Measurements from ENCODE around the gene RBM4. TPM values are rescaled to one million over a fixed set of nuclear protein-coding genes. Genes with fewer than 3 reads are reported as not detected.
A peak's percentile ranks its signal among the peaks of the same experiment; 100 is the strongest.
"Not testable (repeated sequence)": the region's sequence is repeated elsewhere in the genome, so short reads cannot be mapped to it uniquely, and the experiment has no call there.

The RBM4 gene
- total and polyA plus RNA-seq, 7 experiments from 2014 or later, result 139 to 284 (median 211) TPM

- no peak overlapping the region for H3K27ac Mint-ChIP-seq
- Histone ChIP-seq H3K36me3 (ENCODE audit: control insufficient read depth in 2 of 3, insufficient read depth in 3 of 3, low read length in 3 of 3) (peaks cover 0 to 67% (median 0%) of the 10 kb centered on the region in 3 experiments), H3K27ac (ENCODE audit: low read depth, low read length) (no peak overlapping the region), H3K27me3 (ENCODE audit: control insufficient read depth in 2 of 2, insufficient read depth in 2 of 2, low read length in 2 of 2) (no peaks in the 10 kb centered on the region), H3K9me3 (ENCODE audit: control insufficient read depth in 2 of 3, low read length in 3 of 3) (no peaks in the 10 kb centered on the region), H3K4me3 (ENCODE audit: low read length) (no peak overlapping the region), H3K4me1 (ENCODE audit: control insufficient read depth in 2 of 2, insufficient read depth in 2 of 2, low read length in 2 of 2) (no peaks in the 10 kb centered on the region)
- no peaks in the 10 kb centered on the region for H3K9me3 Mint-ChIP-seq
- ATAC-seq (no peak), DNase-seq (no peak)
- intact Hi-C loops (cut with micrococcal nuclease), result no loop called here
- POLR2A ChIA-PET, result interaction anchor here (1.3 kb wide), 1 partner anchor 14 kb away, joined by 3 read pairs; no protein-coding TSS in a partner anchor
- H3K4me3 Mint-ChIP-seq, result no peak overlapping the region
- no peaks in the 10 kb centered on the region for H3K27me3 Mint-ChIP-seq
- peaks cover 4 to 38% (median 4%) of the 10 kb centered on the region in 5 donors for H3K36me3 Mint-ChIP-seq
- peaks cover 0 to 5% (median 0%) of the 10 kb centered on the region in 7 donors for H3K4me1 Mint-ChIP-seq
- CTCF ChIA-PET, result interaction anchor here (0.7 kb wide), 1 partner anchor 265 kb away, joined by 3 read pairs; no protein-coding TSS in a partner anchor
Observed at GRCh38 chr11:66603072-66603471, 35.4 kb upstream of the RBM4 start.

GRCh38 chr11:66604155-66604554 is 34.3 kb upstream of the RBM4 start:
- peaks cover 0 to 5% (median 0%) of the 10 kb centered on the region in 7 donors for H3K4me1 Mint-ChIP-seq
- no peaks in the 10 kb centered on the region for H3K9me3 ChIP-seq (ENCODE audit: control insufficient read depth in 2 of 3, low read length in 3 of 3)
- H3K27me3 Mint-ChIP-seq, result no peaks in the 10 kb centered on the region
- intact Hi-C loops (cut with micrococcal nuclease), result no loop called here
- no peaks in the 10 kb centered on the region for H3K9me3 Mint-ChIP-seq
- ChIA-PET POLR2A (no interaction called here), CTCF (no interaction called here)
- H3K4me1 ChIP-seq (ENCODE audit: control insufficient read depth in 2 of 2, insufficient read depth in 2 of 2, low read length in 2 of 2), result no peaks in the 10 kb centered on the region
- H3K4me3 Mint-ChIP-seq, result no peak overlapping the region
- ATAC-seq, result no peak
- H3K36me3 Mint-ChIP-seq, result peaks cover 4 to 32% (median 4%) of the 10 kb centered on the region in 5 donors
- no peak overlapping the region for H3K27ac Mint-ChIP-seq
- H3K36me3 ChIP-seq (ENCODE audit: control insufficient read depth in 2 of 3, insufficient read depth in 3 of 3, low read length in 3 of 3), result peaks cover 0 to 64% (median 0%) of the 10 kb centered on the region in 3 experiments
- H3K4me3 ChIP-seq (ENCODE audit: low read length), result no peak overlapping the region
- no peak overlapping the region for H3K27ac ChIP-seq (ENCODE audit: low read depth, low read length)
- H3K27me3 ChIP-seq (ENCODE audit: control insufficient read depth in 2 of 2, insufficient read depth in 2 of 2, low read length in 2 of 2), result no peaks in the 10 kb centered on the region
- no peak for DNase-seq

- POLR2A ChIA-PET, result interaction anchor here (0.8 to 1.7 kb wide), 3 partner anchors 10 to 19 kb away, joined by 3 to 6 read pairs (median 3); partner anchors contain the start of gene RBM14
- H3K27ac Mint-ChIP-seq; H3K9me3 Mint-ChIP-seq; intact Hi-C loops (cut with micrococcal nuclease); H3K27me3 ChIP-seq (ENCODE audit: control insufficient read depth in 2 of 2, insufficient read depth in 2 of 2, low read length in 2 of 2); H3K4me3 ChIP-seq (ENCODE audit: low read length); H3K27ac ChIP-seq (ENCODE audit: low read depth, low read length); H3K27me3 Mint-ChIP-seq; H3K9me3 ChIP-seq (ENCODE audit: control insufficient read depth in 2 of 3, low read length in 3 of 3); DNase-seq; H3K4me3 Mint-ChIP-seq; ATAC-seq; H3K4me1 ChIP-seq (ENCODE audit: control insufficient read depth in 2 of 2, insufficient read depth in 2 of 2, low read length in 2 of 2): not testable (repeated sequence)
- CTCF ChIA-PET, result interaction anchor here (1.0 kb wide), 1 partner anchor 15 kb away, joined by 3 read pairs; no protein-coding TSS in a partner anchor
- Mint-ChIP-seq H3K36me3 (peaks cover 0 to 31% (median 4%) of the 10 kb centered on the region in 5 donors), H3K4me1 (peaks cover 0 to 16% (median 11%) of the 10 kb centered on the region in 7 donors)
- peaks cover 0 to 45% (median 0%) of the 10 kb centered on the region in 3 experiments for H3K36me3 ChIP-seq (ENCODE audit: control insufficient read depth in 2 of 3, insufficient read depth in 3 of 3, low read length in 3 of 3)
Observed at GRCh38 chr11:66606608-66607007, 31.9 kb upstream of the RBM4 start.

GRCh38 chr11:66607126-66607834 is 31.2 kb upstream of the RBM4 start:
- H3K27me3 Mint-ChIP-seq, result no peaks in the 10 kb centered on the region
- Histone ChIP-seq H3K27ac (ENCODE audit: low read depth, low read length) (no peak overlapping the region), H3K36me3 (ENCODE audit: control insufficient read depth in 2 of 3, insufficient read depth in 3 of 3, low read length in 3 of 3) (peaks cover 0 to 40% (median 0%) of the 10 kb centered on the region in 3 experiments), H3K27me3 (ENCODE audit: control insufficient read depth in 2 of 2, insufficient read depth in 2 of 2, low read length in 2 of 2) (no peaks in the 10 kb centered on the region), H3K9me3 (ENCODE audit: control insufficient read depth in 2 of 3, low read length in 3 of 3) (no peaks in the 10 kb centered on the region), H3K4me3 (ENCODE audit: low read length) (no peak overlapping the region), H3K4me1 (ENCODE audit: control insufficient read depth in 2 of 2, insufficient read depth in 2 of 2, low read length in 2 of 2) (peaks cover 0 to 3% of the 10 kb centered on the region in 2 donors)
- no peaks in the 10 kb centered on the region for H3K9me3 Mint-ChIP-seq
- intact Hi-C loops (cut with micrococcal nuclease), result no loop called here
- ChIA-PET CTCF (interaction anchor here (1.0 kb wide), 1 partner anchor 15 kb away, joined by 3 read pairs; no protein-coding TSS in a partner anchor), POLR2A (interaction anchor here (0.6 to 1.7 kb wide), 4 partner anchors 9 to 791 kb away, joined by 3 to 8 read pairs (median 4); partner anchors contain the start of gene RBM14)
- H3K4me1 Mint-ChIP-seq, result peaks cover 0 to 16% (median 11%) of the 10 kb centered on the region in 7 donors
- peaks cover 0 to 27% (median 4%) of the 10 kb centered on the region in 5 donors for H3K36me3 Mint-ChIP-seq
- no peak for DNase-seq
- H3K27ac Mint-ChIP-seq, result peak overlapping the region in 2 of 9 donors; percentile 46 to 48
- no peak overlapping the region for H3K4me3 Mint-ChIP-seq
- ATAC-seq, result no peak

GRCh38 chr11:66609721-66610617 is 28.5 kb upstream of the RBM4 start:
- CTCF ChIA-PET, result no interaction called here
- Histone ChIP-seq H3K27me3 (ENCODE audit: control insufficient read depth in 2 of 2, insufficient read depth in 2 of 2, low read length in 2 of 2) (no peaks in the 10 kb centered on the region), H3K36me3 (ENCODE audit: control insufficient read depth in 2 of 3, insufficient read depth in 3 of 3, low read length in 3 of 3) (peaks cover 0 to 20% (median 0%) of the 10 kb centered on the region in 3 experiments), H3K27ac (ENCODE audit: low read depth, low read length) (no peak overlapping the region), H3K4me1 (ENCODE audit: control insufficient read depth in 2 of 2, insufficient read depth in 2 of 2, low read length in 2 of 2) (peaks cover 0 to 3% of the 10 kb centered on the region in 2 donors), H3K9me3 (ENCODE audit: control insufficient read depth in 2 of 3, low read length in 3 of 3) (no peaks in the 10 kb centered on the region), H3K4me3 (ENCODE audit: low read length) (no peak overlapping the region)
- Mint-ChIP-seq H3K27me3 (no peaks in the 10 kb centered on the region), H3K9me3 (no peaks in the 10 kb centered on the region), H3K4me3 (peak overlapping the region in 1 of 10 donors; percentile 50), H3K27ac (peak overlapping the region in 6 of 9 donors; percentile 3 to 74 (median 62)), H3K36me3 (peaks cover 0 to 16% (median 3%) of the 10 kb centered on the region in 5 donors), H3K4me1 (peaks cover 0 to 16% (median 11%) of the 10 kb centered on the region in 7 donors)
- POLR2A ChIA-PET, result interaction anchor here (0.7 kb wide), 1 partner anchor 62 kb away, joined by 3 read pairs; no protein-coding TSS in a partner anchor
- DNase-seq, result no peak
- no peak for ATAC-seq
- intact Hi-C loops (cut with micrococcal nuclease), result loop anchor here in 1 of 2 donors (10.0 kb wide), 1 partner anchor 125 kb away; the partner anchor contains the start of gene DPP3

GRCh38 chr11:66612458-66612857 is 26.0 kb upstream of the RBM4 start:
- ChIA-PET CTCF (interaction anchor here (0.6 kb wide), 1 partner anchor 737 kb away, joined by 3 read pairs; no protein-coding TSS in a partner anchor), POLR2A (interaction anchor here (1.2 to 3.3 kb wide), 4 partner anchors 16 to 146 kb away, joined by 3 to 19 read pairs (median 3); partner anchors contain the start of genes PELI3, RBM4 and RBM4B)
- Mint-ChIP-seq H3K4me3 (no peak overlapping the region), H3K27me3 (peaks cover 0 to 3% (median 0%) of the 10 kb centered on the region in 5 donors), H3K36me3 (peaks cover 0 to 14% (median 5%) of the 10 kb centered on the region in 5 donors), H3K4me1 (peaks cover 5 to 28% (median 24%) of the 10 kb centered on the region in 7 donors), H3K27ac (no peak overlapping the region), H3K9me3 (peaks cover 0 to 7% (median 0%) of the 10 kb centered on the region in 11 donors)
- H3K27me3 ChIP-seq (ENCODE audit: control insufficient read depth in 2 of 2, insufficient read depth in 2 of 2, low read length in 2 of 2), result no peaks in the 10 kb centered on the region
- DNase-seq (no peak), ATAC-seq (no peak)
- no peak overlapping the region for H3K27ac ChIP-seq (ENCODE audit: low read depth, low read length)
- intact Hi-C loops (cut with micrococcal nuclease), result loop anchor here in 1 of 2 donors (10.0 kb wide), 1 partner anchor 128 kb away; the partner anchor contains the start of gene DPP3
- no peak overlapping the region for H3K4me3 ChIP-seq (ENCODE audit: low read length)
- H3K9me3 ChIP-seq (ENCODE audit: control insufficient read depth in 2 of 3, low read length in 3 of 3), result no peaks in the 10 kb centered on the region
- peaks cover 0 to 10% (median 0%) of the 10 kb centered on the region in 3 experiments for H3K36me3 ChIP-seq (ENCODE audit: control insufficient read depth in 2 of 3, insufficient read depth in 3 of 3, low read length in 3 of 3)
- peaks cover 0 to 7% of the 10 kb centered on the region in 2 donors for H3K4me1 ChIP-seq (ENCODE audit: control insufficient read depth in 2 of 2, insufficient read depth in 2 of 2, low read length in 2 of 2)
